GM23248 (cell line): ENCODE measurements around the gene FCGR2B.
"Not testable (repeated sequence)": the region's sequence is repeated elsewhere in the genome, so short reads cannot be mapped to it uniquely, and the experiment has no call there.

Source experiments
- EZH2 ChIP-seq: fragments of 200-600 bp; sonication (generic); IDR thresholded peaks from 2 replicates; pipeline ENCODE4 v1.6.1; 2018; ENCODE audit warnings: antibody characterized with exemption, mild to moderate bottlenecking; ENCODE audit not compliant: insufficient read depth, poor library complexity, severe bottlenecking
- EZH2phosphoT487 ChIP-seq: fragments of 200-600 bp; sonication (generic); IDR thresholded peaks from 2 replicates; pipeline ENCODE4 v1.6.1; 2018; ENCODE audit warnings: antibody characterized with exemption, moderate library complexity, mild to moderate bottlenecking, low read depth; ENCODE audit not compliant: insufficient read depth

GRCh38 chr1:161634993-161635392, 27.9 kb upstream of the FCGR2B start:
- TF ChIP-seq EZH2, EZH2phosphoT487: not testable (repeated sequence)
